CD4-positive, alpha-beta T cell treated with Interleukin-4 for 1 hour (primary cell): Measurements from ENCODE around the gene NUDT7.

Experiments
- DNase-seq, 2 donors: peaks; one replicate each; pipeline ENCODE4 v3.0.0-alpha.2; 2020 to 2022

NUDT7 gene

DNA sequence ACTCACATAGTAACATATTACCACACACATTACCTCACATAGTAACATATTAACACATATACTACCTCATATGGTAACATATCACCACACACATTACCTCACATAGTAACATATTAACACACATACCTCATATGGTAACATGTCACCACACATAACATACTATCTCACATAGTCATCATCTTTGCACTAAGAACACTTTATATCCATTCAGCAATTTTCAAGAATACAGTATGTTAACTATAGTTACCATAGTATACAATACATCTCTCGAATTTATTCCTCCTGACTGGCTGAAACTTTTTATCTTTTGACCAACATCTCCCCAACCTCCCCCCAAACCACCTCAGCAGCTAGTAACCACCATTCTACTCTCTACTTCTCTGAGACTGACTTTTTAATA lies 7.6 kb downstream of the NUDT7 start:
- no peak for DNase-seq

DNA sequence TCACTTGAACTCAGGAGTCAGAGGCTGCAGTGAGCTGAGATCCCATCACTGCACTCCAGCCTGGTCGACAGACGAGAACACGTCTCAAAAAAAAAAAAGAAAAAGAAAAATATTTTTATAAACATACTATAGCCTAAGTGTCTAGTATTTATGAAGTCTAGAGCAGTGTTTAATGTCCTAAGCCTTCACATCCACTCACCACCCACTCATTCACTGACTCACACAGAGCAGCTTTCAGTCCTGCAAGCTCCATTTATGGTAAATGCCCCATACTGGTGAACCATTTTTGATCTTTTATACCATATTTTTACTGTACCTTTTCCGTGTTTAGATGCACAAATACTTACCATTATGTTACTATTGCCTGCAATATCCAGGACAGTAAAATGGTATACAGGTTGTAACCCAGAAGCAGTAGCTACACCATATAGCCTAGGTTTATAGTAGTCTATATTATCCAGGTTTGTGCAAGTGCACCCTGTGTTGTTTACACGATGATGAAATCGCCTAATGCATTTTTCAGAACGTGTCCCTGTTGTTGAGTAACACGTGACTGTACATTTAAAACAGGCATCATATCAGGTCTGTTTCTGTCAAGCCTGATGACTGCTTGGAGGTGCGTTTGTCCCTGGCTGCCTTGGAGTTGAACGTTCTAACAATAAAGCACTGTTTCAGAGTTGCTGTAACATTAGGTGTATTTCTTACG lies 10.1 kb downstream of the NUDT7 start:
- DNase-seq, result no peak

GRCh38 chr16:77736879-77737278 lies 14.6 kb downstream of the NUDT7 start:
- DNase-seq, result no peak

DNA sequence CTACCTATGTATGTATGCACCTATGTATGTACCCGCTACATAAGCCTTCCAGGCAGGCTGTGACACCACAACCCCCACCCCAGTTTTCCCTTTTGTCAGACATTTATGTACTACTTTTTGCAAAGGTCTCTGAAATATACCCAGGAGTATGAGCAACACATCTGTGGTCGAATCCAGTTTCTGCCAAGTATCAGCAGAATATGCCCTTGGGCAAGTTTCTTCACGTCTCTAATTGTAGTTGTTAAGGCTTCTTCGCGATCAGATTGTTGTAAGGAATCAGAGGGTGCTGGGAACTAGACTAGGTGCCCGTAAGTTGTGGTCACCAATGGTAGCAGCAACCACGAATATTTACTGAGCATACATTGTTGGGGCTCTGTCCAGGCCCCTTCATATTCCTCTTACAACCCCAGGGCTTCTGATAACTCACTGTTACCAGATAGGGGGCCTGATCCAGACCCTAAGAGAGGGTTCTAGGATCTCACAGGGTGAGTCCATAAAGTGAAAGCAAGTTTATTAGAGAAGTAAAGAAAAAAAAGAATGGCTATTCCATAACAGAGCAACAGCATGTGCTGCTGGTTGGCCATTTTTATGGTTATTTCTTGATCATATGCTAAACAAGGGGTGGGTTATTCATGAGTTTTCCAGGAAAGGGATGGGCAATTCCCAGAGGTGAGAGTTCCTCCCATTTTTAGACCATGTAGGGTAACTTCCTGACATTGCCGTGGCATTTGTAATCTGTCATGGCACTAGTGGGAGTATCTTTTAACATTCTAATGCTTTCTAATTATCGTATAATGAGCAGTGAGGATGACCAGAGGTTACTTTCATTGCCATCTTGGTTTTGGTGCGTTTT lies 16.6 kb downstream of the NUDT7 start:
- no peak for DNase-seq

GRCh38 chr16:77739559-77739892 lies 17.2 kb downstream of the NUDT7 start:
- no peak for DNase-seq

DNA sequence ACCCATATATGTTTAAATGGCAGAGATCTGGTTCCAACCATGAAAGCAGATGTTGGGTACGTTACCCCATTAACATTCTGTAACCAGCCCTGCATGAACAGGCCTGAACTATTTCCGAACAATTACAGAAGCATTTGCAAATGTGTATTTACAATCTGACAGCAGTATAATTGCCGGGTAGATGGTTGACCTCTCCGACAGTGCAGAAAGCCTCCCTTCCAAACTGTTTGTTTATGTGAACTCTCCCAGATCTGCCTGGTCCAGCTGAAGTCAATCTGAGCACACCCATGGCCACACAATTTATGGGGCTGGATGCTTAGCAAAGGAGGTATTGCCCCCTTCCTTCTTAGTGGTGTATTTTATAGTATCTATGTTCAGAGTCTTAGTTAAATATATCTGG lies 21.8 kb downstream of the NUDT7 start:
- no peak for DNase-seq

DNA sequence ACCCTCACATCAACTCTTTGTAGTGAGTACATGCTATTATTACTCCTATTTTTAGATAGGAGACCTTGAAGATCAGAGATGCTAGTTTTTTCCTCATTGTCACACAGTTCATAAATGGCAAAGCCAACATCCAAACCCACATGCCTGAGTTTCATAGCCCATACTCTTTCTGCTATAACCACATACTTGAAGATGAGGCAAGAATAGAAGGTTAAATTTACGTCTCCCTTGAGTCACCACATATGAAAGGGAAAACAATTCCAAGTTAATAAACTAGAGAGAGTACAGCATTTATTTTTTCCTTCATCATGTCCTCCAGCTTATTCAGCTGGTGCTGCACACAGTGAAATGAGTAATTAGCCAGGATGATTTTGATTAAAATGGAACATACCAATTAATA lies 23.7 kb downstream of the NUDT7 start:
- no peak for DNase-seq

- DNase-seq, result no peak
These were observed 26.2 kb downstream of the NUDT7 start for GRCh38 chr16:77748421-77749005.

- DNase-seq, result no peak
These were observed 27.1 kb downstream of the NUDT7 start for GRCh38 chr16:77749415-77749814.

- no peak for DNase-seq
These were observed 35.7 kb downstream of the NUDT7 start for GRCh38 chr16:77758046-77758445.

DNA sequence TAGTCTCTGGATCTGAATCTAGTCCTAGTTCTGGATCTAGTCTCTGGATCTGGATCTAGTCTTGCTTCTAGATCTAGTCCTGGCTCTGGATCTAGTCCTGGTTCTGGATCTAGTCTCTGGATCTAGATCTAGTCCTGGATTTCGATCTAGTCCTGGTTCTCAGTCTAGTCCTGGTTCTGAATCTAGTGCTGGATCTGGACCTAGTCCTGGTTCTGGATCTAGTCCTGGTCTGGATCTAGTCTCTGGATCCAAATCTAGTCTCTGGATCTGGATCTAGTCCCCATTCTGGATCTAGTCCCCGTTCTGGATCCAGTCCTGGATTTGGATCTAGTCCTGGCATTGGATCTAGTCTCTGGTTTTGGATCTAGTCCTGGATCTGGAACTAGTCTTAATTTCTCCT lies 36.2 kb downstream of the NUDT7 start:
- DNase-seq, result no peak

GRCh38 chr16:77759201-77759600 lies 36.9 kb downstream of the NUDT7 start:
- DNase-seq, result no peak

GRCh38 chr16:77759821-77760220 lies 37.5 kb downstream of the NUDT7 start:
- no peak for DNase-seq

GRCh38 chr16:77760800-77761199 lies 38.5 kb downstream of the NUDT7 start:
- DNase-seq, result no peak

GRCh38 chr16:77761204-77761603 lies 38.9 kb downstream of the NUDT7 start:
- DNase-seq, result no peak

GRCh38 chr16:77762262-77762661 lies 39.9 kb downstream of the NUDT7 start:
- no peak for DNase-seq

DNA sequence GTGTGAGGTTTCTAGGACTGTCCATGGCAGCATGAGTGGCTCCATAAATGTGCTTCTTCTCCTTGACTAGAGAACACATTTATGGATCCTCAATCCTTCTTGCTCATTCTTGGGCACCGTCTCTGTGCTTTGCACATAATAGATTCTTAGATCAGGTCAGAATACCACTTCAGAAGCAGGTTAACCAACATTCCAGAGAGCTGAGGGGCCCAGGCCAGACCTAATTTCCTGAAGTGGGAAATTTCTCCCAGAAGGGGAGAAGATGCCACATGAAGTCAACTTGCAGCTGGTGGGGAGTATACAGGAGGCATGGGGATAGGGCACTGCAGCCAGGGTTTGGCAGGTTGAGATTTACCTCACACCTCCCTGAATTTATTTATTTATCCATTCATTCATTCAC lies 41.7 kb downstream of the NUDT7 start:
- no peak for DNase-seq

DNA sequence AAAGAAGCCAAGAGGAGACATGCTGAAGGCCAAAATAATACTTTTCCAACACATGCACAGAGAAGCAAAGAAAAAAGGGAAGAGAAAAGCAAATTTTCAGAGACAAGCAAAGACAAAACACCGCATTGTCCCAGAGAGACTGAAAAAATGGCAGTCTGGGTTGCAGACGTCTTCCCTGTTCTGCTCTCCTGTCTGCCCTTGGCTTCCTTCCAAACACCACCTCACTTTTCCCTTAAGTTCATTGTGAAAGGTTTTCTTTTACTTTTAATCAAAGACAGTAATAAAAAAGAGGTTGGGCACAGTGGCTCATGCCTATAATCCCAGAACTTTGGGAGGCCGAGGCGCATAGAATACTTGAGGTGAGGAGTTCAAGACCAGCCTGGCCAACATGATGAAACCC lies 44.9 kb downstream of the NUDT7 start:
- DNase-seq, result no peak

- DNase-seq, result no peak
These were observed 45.5 kb downstream of the NUDT7 start for GRCh38 chr16:77767826-77768225.

DNA sequence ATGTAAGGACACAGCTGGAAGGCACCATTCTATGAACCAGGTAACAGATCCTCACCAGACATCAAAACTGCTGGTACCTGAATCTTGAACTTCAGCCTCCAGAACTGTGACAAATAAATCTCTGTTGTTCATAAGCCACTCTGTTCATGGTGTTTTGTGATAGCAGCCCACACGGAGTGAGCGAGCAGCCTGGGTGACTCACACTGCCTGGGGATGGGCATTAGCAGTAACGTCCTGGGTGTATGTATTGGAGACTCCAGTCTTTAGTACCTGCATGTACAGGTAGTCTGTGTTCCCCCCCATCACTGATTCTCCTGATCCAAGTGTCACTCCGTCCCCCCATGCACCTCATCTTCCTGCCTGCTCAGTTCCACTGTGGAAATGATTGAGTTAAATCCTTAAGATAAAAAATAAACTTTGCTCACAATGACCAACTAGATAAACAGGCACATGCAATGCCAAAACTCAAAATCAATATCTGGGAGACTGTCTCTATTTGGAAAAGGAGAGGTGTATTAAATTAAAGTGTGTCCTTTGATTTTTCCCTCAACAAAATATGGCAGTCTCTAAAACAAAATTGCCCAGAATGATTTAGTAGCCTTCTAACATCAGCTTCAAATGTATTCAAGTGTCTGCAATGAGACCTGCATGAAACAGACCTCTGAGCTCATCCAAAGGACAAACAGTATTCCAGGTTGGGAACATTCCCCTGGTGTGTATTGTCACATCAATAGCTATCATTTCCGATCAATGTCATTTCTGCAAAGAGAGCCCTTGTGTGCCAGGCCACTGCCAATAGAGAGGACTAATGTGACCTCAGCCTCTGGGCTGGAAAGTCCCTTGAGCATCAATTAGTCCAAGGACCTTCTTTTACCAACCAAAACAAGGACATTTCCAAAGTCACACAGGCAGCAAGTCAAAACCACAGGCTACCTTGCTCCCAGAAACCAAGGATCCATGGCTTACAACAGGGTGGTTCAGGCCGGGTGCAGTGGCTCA lies 53.9 kb downstream of the NUDT7 start:
- no peak for DNase-seq

GRCh38 chr16:77777745-77778144 lies 55.4 kb downstream of the NUDT7 start:
- DNase-seq, result no peak

GRCh38 chr16:77780378-77780837 lies 58.1 kb downstream of the NUDT7 start:
- no peak for DNase-seq

- DNase-seq, result no peak
These were observed 58.8 kb downstream of the NUDT7 start for GRCh38 chr16:77781091-77781490.
